HEK293T (cell line): ENCODE results near the gene USP10.
"Not testable (repeated sequence)": the region's sequence is repeated elsewhere in the genome, so short reads cannot be mapped to it uniquely, and the experiment has no call there.

Source experiments
- CTCF ChIA-PET: fragments of 350-600 bp; formaldehyde crosslinking; extraction: SDS; loops from one replicate; lab custom pipeline; 2021; ENCODE audit warnings: antibody characterized with exemption, inconsistent platforms; lab: Yijun Ruan, JAX
- POLR2A ChIA-PET: fragments of 350-600 bp; formaldehyde crosslinking; extraction: SDS; loops from one replicate; lab custom pipeline; 2020; ENCODE audit warnings: antibody characterized with exemption, inconsistent platforms; lab: Yijun Ruan, JAX
- DNase-seq: peaks from one replicate; pipeline ENCODE4 v3.0.0; 2012; ENCODE audit warnings: mixed read lengths; ENCODE audit errors: extremely low spot score
- BHLHE40 ChIP-seq: fragments of 450-650 bp; IDR thresholded peaks from 2 replicates; pipeline ENCODE4 v1.6.1; 2016; ENCODE audit warnings: mild to moderate bottlenecking, moderate library complexity, borderline replicate concordance
- CTBP1 ChIP-seq: fragments of 450-650 bp; IDR thresholded peaks from 2 replicates; pipeline ENCODE4 v1.6.1; 2016; ENCODE audit warnings: borderline replicate concordance
- ELF4 ChIP-seq: fragments of 450-650 bp; IDR thresholded peaks from 2 replicates; pipeline ENCODE4 v1.6.1; 2017; ENCODE audit warnings: antibody characterized with exemption
- FOXA1 ChIP-seq: fragments of 450-650 bp; IDR thresholded peaks from 2 replicates; pipeline ENCODE4 v1.6.1; 2016; ENCODE audit warnings: mild to moderate bottlenecking
- FOXK2 ChIP-seq: fragments of 450-650 bp; IDR thresholded peaks from 2 replicates; pipeline ENCODE4 v1.6.1; 2016; ENCODE audit warnings: mild to moderate bottlenecking
- FOXM1 ChIP-seq: fragments of 450-650 bp; IDR thresholded peaks from 2 replicates; pipeline ENCODE4 v1.6.1; 2017; ENCODE audit warnings: mild to moderate bottlenecking, borderline replicate concordance
- HDGF ChIP-seq: fragments of 450-650 bp; IDR thresholded peaks from 2 replicates; pipeline ENCODE4 v1.6.1; 2017; ENCODE audit warnings: antibody characterized with exemption, borderline replicate concordance
- L3MBTL2 ChIP-seq: fragments of 450-650 bp; conservative IDR thresholded peaks from 2 replicates; pipeline ENCODE4 v1.6.1; 2016; ENCODE audit warnings: mild to moderate bottlenecking
- LEF1 ChIP-seq: fragments of 450-650 bp; IDR thresholded peaks from 2 replicates; pipeline ENCODE4 v1.6.1; 2017; ENCODE audit warnings: mild to moderate bottlenecking, borderline replicate concordance
- NFRKB ChIP-seq: fragments of 450-650 bp; IDR thresholded peaks from 2 replicates; pipeline ENCODE4 v1.6.1; 2016; ENCODE audit warnings: mild to moderate bottlenecking, moderate library complexity
- SP1 ChIP-seq: fragments of 450-650 bp; IDR thresholded peaks from 2 replicates; pipeline ENCODE4 v1.6.1; 2017
- SUZ12 ChIP-seq: fragments of 450-650 bp; IDR thresholded peaks from 2 replicates; pipeline ENCODE4 v1.6.1; 2016; ENCODE audit warnings: mild to moderate bottlenecking
- TARDBP ChIP-seq: fragments of 450-650 bp; IDR thresholded peaks from 2 replicates; pipeline ENCODE4 v1.6.1; 2016
- ZNF384 ChIP-seq: fragments of 450-650 bp; IDR thresholded peaks from 2 replicates; pipeline ENCODE4 v1.6.1; 2016
- TF ChIP-seq, protein P1 (sequence below): fragments of 450-650 bp; IDR thresholded peaks from 2 replicates; pipeline ENCODE4 v1.6.1; 2016

USP10 gene

GRCh38 chr16:84741340-84741830 lies 41.6 kb downstream of the USP10 start:
- ChIA-PET POLR2A (no interaction called here), CTCF (no interaction called here)
- DNase-seq: no peak
- TF ChIP-seq ELF4 (no peak), SP1 (no peak), SUZ12 (no peak), CTBP1 (no peak)
- TF ChIP-seq, protein P1, sequence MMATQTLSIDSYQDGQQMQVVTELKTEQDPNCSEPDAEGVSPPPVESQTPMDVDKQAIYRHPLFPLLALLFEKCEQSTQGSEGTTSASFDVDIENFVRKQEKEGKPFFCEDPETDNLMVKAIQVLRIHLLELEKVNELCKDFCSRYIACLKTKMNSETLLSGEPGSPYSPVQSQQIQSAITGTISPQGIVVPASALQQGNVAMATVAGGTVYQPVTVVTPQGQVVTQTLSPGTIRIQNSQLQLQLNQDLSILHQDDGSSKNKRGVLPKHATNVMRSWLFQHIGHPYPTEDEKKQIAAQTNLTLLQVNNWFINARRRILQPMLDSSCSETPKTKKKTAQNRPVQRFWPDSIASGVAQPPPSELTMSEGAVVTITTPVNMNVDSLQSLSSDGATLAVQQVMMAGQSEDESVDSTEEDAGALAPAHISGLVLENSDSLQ: no peak

DNA sequence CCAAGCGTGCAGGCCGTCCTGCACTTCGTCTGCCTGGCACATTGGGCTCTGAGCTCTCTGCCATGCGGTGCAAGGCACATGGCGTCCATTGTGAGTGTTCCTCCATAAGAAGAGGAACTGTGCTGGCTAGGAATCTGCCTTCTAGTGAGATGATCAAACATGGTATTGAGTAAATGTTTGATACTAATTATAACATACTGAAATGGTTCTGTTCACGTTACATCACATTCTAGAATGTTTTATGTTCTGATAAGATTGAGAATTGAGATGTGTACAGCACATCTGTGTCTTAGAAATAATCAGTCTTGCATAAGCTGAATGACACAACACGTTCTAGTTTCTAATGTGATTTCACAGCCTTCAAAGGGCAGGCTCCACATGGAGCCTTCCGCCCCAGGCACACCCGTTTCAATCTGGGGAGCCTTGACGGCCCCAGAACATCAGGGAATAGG lies 42.9 kb downstream of the USP10 start:
- TF ChIP-seq HDGF (no peak), ZNF384 (no peak), FOXM1 (no peak), L3MBTL2 (no peak), NFRKB (no peak), SUZ12 (no peak), FOXK2 (no peak), LEF1 (no peak)
- TF ChIP-seq, protein P1: no peak
- no peak for DNase-seq
- ChIA-PET POLR2A (interaction anchor here (0.6 kb wide), 1 partner anchor 800 kb away, joined by 3 read pairs; no protein-coding TSS in a partner anchor), CTCF (no interaction called here)

DNA sequence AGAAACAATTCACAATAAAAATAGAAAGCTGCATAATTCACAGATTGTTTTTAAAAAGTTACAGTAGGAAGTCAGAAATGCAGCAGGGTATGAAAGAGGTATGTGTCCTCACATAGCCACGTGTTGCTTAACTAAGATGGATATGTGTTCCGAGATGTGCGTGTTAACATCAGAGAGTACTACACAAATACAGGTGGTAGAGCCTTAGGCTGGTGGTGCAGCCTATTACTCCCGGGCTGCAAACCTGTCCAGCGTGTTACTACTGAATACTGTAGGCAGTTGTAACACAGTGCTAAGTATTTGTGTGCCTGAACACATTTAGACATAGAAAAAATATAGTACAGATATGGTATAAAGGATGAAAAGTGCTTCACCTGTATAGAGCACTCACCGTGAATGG lies 46.4 kb downstream of the USP10 start:
- no peak for TF ChIP-seq SP1
- TF ChIP-seq, protein P1: no peak
- no peak for TF ChIP-seq BHLHE40
- no peak for TF ChIP-seq HDGF
- no peak for TF ChIP-seq FOXK2
- no peak for TF ChIP-seq TARDBP
- TF ChIP-seq LEF1: no peak
- no peak for TF ChIP-seq ELF4
- POLR2A ChIA-PET: interaction anchor here (0.6 kb wide), 1 partner anchor 307 kb away, joined by 3 read pairs; no protein-coding TSS in a partner anchor
- CTCF ChIA-PET: interaction anchor here (0.7 to 2.8 kb wide), 2 partner anchors 8 to 9 kb away, joined by 3 to 25 read pairs; no protein-coding TSS in a partner anchor

GRCh38 chr16:84746875-84747274 lies 47.1 kb downstream of the USP10 start:
- ChIA-PET CTCF (interaction anchor here (0.6 to 2.8 kb wide), 4 partner anchors 8 to 224 kb away, joined by 3 to 25 read pairs (median 4); no protein-coding TSS in a partner anchor), POLR2A (interaction anchor here (0.6 to 0.8 kb wide), 2 partner anchors 15 to 88 kb away, joined by 3 to 5 read pairs; no protein-coding TSS in a partner anchor)
- TF ChIP-seq TARDBP: no peak
- no peak for TF ChIP-seq ZNF384
- no peak for TF ChIP-seq ELF4
- no peak for TF ChIP-seq CTBP1
- no peak for TF ChIP-seq L3MBTL2
- TF ChIP-seq FOXA1: no peak
- TF ChIP-seq FOXM1: no peak
- DNase-seq: no peak

More for the DNA sequence above, 46.4 kb downstream of the USP10 start:
- DNase-seq: no peak

DNA sequence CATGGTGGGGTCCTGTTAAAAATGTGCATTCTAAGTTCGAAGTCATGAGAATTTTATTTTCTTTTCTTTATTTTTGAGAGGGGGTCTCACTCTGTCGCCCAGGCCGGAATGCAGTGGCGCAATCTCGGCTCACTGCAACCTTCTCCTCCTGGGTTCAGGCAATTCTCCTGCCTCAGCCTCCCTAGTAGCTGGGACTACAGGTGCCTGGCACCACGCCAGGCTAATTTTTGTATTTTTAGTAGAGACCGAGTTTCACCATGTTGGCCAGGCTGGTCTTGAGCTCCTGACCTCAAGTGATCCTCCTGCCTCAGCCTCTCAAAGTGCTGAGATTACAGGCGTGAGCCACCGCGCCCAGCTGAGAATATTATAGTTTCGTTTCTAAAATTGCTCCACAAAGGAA lies 48.4 kb downstream of the USP10 start:
- CTCF ChIA-PET: interaction anchor here (0.6 to 2.8 kb wide), 3 partner anchors 10 to 223 kb away, joined by 3 to 25 read pairs (median 3); no protein-coding TSS in a partner anchor
- POLR2A ChIA-PET, DNase-seq: not testable (repeated sequence)

DNA sequence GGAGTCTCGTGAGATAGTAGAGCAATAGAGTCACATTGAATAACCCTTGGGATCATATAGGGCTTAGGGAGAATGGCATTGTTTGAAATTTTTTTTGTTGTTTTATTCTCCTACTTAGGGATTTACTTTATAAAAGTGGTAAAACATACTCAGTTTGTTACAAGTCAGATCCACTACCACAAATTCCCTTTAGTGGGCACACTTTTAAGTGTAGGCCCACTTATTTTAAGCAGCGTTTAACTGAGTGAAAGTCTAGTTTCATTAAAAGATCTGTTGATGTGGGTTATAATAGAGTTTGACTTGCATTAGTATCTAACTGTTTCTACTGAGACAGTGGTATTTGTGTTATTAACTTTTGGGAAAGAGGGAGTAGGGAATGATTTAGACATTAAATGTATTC lies 49.3 kb downstream of the USP10 start:
- CTCF ChIA-PET: interaction anchor here (0.6 to 2.8 kb wide), 3 partner anchors 10 to 222 kb away, joined by 3 to 25 read pairs (median 3); no protein-coding TSS in a partner anchor
- POLR2A ChIA-PET: no interaction called here
- DNase-seq: no peak
- TF ChIP-seq SUZ12 (no peak), CTBP1 (no peak), L3MBTL2 (no peak), HDGF (no peak), TARDBP (no peak), FOXK2 (no peak)

GRCh38 chr16:84749815-84750214 lies 50.0 kb downstream of the USP10 start:
- ChIA-PET POLR2A (no interaction called here), CTCF (interaction anchor here (0.6 kb wide), 1 partner anchor 204 kb away, joined by 3 read pairs; no protein-coding TSS in a partner anchor)
- TF ChIP-seq SP1: no peak
- TF ChIP-seq FOXA1: no peak
- no peak for DNase-seq

- ChIA-PET POLR2A (no interaction called here), CTCF (interaction anchor here (0.6 to 1.3 kb wide), 4 partner anchors 13 to 219 kb away, joined by 3 to 6 read pairs (median 3); no protein-coding TSS in a partner anchor)
- no peak for DNase-seq
- TF ChIP-seq TARDBP (no peak), L3MBTL2 (no peak)
Measured at GRCh38 chr16:84750575-84750974, 50.8 kb downstream of the USP10 start.
